ENCODE results near the gene ABCA2.

GRCh38 chr9:137022662-137023008, 5.4 kb downstream of the ABCA2 start:
- TF ChIP-seq EZH2 (IDR thresholded peaks at IDR 0.05) (no peak), JUND (IDR thresholded peaks at IDR 0.05) (no peak)

Data from HCT116 (cell line).